T-helper 1 cell (primary cell): ENCODE data around the gene CD80.
"Not testable (repeated sequence)": the region's sequence is repeated elsewhere in the genome, so short reads cannot be mapped to it uniquely, and the experiment has no call there.

Experiments used
- DNase-seq, 5 donors: peaks; one replicate each; pipeline ENCODE4 v3.0.0-alpha.2; 2012 to 2020
- total RNA-seq, 4 donors: gene quantifications; one replicate each; lab custom pipeline; 2026; lab: John Stamatoyannopoulos, UW

Gene CD80, protein sequence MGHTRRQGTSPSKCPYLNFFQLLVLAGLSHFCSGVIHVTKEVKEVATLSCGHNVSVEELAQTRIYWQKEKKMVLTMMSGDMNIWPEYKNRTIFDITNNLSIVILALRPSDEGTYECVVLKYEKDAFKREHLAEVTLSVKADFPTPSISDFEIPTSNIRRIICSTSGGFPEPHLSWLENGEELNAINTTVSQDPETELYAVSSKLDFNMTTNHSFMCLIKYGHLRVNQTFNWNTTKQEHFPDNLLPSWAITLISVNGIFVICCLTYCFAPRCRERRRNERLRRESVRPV
- total RNA-seq, result 1.1 to 2.0 (median 1.3) reads per million in 4 donors

DNA sequence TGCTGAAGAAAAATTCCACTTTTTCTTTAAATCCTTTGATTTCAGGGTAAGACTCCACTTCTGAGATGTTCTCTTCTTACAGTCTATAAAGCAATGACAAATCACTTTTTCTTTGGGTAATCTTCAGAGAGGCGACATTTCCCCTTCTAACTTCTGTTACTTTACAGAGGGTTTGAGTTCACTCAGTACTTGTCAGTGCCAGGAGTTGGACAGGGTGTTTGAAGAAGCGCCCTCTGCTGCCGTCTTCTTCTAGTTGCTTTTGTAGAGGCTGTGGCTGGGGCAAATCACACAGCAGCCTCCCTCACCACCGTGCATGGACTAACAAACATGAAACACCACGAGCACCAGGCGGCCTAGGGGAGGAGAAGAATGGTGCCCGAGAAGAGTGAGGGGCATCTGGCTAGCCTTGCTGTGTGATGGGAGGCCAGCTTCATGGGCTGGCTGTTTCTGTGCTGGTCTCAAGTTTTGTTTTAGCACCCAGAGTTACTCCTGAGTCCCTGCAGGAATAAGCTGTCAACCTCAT, at the start of gene CD80:
Gene CD80 (minus strand): TSS at position 174 of the 523 bp plus-strand sequence. CDS start 1,886 bp downstream, outside the sequence.
- peak in 4 of 5 donors; percentile 18 to 83 (median 28) for DNase-seq

DNA sequence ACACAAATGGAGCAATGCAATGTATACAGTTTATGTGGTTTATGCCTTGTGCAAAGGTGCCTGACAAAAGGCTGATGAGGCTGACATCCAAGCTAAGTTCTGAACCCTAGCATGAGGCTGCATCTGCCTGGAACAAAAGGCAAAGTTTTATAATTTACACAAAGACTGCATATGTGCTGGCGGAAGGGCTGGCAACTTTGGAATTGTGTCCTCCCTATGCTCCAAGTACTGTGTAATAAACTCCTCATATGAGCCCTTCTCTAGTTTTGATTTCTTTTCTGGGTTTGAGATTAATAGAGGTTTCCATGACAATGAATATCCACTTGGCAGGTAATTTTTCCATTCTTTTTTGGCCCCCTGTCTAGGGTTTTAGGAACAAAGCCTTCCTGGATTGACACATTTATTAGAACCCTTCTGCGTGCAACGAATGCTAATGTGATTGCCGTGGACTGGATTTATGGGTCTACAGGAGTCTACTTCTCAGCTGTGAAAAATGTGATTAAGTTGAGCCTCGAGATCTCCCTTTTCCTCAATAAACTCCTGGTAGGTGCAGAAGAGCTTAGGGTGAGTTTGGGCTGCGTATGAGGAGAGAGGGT, 49.1 kb upstream of the CD80 start:
- DNase-seq, result no peak

DNA sequence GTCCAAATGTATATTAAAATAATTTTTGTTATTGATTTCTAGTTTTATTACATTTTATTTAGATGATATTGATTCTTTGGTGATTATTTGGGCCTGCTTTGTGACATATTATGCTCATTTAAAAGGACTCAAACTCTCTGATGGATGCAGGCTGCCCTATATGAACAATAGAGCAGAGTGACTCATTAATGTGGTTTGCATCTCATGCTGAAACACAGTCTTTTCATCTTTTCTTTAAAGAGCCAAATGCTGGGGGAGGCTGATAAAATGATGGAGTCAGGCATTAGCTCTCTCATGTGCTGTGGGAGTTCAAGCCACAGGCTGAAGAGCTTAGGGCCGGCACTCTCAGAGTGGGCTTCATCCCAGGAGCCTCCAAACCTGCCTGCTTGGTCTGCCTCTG, 45.5 kb upstream of the CD80 start:
- DNase-seq, result no peak

DNA sequence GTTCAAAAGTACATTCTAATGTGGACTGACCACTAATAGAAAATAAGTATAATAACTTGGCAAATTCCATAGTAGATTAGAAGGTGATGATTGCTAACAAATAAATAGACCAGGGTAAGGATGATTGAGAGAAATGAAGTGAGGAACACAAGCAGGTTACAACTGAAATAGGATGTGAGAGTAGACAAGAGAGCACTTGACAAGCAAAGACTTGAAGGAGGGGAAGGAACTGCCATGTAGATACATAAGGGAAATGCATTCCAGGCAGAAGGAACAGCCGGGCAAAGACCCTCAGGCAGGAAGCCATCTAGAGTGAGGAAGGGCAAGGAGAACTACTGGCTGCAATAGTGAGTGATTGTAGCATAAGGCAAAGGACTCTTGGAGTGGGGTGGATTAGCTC, 43.3 kb upstream of the CD80 start:
- DNase-seq, result no peak

DNA sequence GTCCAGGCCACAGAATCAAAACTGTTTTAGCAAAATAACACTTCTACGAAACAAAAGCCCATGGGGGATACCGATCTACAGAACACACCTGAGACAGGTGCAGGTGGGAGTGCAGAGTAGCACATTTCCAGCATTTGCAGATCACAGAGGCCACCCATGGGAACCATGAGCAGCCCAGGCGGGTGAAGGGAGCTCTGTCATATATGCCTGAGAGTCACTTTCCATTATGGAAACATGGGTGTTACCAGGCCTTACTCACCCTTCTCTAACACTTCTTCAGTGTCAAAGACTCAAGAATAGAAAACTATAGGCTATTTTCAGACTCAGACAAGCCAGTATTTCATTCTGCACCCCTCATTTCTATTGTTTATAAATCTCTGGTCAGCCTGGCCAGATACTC, 41.7 kb upstream of the CD80 start:
- no peak for DNase-seq

DNA sequence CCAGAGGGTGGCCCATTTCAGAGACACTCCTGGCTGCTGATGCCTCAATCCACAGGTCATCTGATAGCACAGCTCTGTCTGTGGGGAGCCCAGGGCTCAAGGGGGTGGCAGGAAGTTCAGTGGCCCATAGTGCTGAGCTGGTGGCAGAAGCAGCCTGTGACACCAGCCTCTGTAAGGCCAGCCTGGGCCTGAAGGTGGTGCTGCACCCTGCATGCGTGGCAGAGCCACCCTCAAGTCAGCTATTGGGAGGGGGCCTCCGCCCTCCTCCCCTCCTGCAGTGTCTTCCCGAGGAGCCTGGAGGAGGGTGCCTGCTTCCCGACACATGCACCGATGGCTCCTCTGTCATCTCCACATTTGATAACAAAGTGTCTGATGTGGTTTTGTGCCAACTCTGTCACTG, 41.3 kb upstream of the CD80 start:
- peak in 1 of 5 donors; percentile 59 for DNase-seq

DNA sequence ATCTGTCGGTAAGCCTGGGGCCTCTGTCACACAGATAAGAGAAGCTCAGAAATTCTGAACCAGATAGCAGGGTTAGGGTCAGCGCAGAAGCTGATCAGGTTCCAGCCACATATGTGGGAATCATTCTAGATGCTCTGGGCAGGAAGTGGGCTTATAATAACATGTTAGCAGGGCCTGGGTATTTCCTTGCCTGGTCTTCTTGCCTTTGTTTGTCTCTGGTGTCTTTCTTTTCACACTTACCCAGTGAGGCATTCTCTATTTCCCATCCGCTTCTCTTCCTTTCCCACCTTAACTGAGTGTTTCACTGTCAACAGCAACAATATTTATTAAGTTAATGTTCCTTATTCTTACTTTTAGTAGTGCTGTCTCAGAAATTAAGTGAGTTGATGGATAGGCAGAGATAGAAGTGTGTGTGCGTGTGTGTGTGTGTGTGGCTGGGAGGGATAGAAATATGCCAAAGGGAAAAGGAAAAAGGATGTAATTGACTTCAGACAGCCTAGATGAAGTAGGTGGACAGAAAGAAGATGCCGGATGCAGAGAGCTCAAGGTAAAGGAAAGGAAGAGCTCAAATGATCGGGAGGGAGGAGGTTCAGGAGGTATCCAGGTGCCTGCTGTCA, 40.3 kb upstream of the CD80 start:
- DNase-seq, result no peak

DNA sequence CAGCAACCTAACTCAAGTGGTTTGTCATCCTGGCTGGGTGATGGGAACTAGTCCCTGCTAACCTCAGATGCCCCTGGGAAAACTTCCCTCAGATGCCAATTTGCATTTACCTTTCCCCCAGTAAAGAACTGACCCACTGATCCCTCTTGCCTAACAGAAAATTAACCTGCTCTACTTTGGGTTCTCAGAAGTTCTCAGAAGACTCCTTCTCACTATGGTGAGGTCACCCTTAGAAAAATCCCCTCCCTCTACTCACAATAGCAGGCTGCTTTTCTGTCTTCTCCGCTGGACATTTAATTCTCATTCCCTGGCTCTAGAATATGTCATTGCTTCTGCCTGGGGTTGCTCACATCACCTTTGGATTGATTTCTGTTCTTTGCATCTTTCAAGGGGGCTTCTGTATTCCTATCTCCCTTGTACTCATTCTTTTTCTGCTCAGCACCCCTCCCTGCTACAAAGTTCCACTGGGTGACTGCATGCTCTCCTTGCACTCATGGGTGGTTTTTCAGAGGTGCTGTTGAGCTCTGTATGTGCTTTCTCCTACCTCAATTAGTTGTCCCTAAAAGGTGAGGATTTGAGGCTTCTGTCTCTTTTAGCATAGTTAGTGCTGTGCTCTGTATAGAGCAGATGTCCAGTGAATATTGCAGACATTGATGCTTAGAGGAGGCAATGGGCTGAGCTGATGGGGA, 39.1 kb upstream of the CD80 start:
- DNase-seq, result no peak

DNA sequence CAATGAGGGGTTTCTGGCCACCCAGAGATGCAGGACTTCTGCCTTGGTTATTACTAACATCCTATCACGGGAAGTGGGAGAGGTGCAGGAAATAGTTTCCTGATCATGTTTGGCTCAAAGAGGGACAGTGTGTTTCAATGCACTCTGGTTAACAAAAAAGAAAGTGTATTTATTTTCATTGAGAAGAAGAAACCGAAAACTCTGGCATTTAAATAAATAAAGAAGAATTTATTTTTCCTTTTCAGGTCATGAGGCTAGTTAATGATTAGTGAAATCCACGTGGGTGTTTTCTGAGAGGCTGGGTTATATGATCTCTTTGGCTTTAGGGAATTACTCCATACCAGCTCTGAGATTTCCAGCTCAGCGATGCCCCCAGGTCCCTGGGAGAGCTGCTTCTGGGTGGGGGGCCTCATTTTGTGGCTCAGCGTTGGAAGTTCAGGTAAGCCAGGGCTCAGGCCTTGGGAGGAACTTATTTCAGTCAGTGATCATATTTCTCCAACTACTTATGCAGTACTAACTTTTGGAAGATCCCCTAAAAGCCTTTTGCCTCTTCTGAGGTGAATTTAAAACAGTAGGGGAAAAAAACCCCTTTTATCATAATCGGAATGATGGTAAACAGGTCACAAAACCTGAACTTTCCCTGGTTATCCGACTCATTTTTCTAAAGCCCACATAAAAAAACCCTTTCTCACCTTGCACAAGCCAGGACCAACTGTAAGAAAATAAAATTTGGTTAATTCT, 38.3 kb upstream of the CD80 start, which contains the start of gene PLA1A:
Gene PLA1A (plus strand): TSS at position 338 of the 741 bp plus-strand sequence. CDS start 29 bp downstream, at position 367.
- DNase-seq, result no peak

DNA sequence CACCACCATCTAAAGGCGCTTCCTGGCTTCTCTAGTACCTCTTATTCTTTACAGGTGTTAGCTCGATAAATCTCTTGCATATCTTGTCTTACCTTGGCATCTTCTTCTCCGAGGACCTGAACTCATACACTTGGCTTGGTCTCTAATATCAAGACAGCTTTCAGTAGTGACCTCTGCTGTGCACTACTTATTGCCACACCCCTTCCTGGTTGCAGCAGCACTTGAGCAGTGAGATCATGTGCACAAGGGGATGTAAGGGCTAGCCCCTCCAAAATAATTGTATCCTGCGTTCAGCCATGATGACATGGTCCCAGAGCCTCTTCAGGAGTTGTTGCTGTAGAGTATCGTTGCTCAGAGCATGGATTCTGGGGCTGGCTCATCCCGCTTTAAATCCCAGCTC, 37.0 kb upstream of the CD80 start:
- DNase-seq, result no peak

DNA sequence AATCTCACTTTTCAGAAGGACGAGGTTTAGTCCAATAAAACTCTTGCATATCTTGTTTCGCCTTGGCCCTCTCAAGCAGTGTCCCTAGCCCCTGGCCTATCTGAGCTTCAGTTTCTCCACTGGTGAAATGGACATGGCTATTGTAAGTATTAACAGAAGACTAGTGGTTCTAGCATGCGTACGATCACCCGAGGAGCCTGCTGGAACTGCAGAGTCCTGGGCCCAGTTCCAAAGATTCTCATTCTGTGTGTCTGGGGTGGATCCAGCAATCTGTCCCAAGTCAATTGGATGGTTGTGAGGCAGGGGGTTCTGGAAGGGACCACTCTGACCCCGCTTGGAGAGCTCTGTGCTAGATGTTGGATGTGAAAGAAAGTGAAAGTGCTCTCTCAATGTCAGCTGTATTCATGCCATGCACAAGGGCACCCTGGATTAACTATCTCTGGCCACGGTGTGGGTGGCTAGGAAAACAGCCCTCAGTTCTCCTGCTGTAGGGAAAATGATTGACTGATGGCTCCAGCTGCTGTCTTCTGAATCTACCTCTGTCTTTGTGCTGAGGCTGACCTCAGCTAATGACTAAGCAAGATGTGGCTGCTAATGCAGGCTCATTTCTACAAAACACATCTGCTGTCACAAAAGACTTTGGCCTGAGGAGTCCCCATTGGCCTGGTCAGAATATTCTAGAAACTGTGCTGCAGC, 36.4 kb upstream of the CD80 start:
- no peak for DNase-seq

DNA sequence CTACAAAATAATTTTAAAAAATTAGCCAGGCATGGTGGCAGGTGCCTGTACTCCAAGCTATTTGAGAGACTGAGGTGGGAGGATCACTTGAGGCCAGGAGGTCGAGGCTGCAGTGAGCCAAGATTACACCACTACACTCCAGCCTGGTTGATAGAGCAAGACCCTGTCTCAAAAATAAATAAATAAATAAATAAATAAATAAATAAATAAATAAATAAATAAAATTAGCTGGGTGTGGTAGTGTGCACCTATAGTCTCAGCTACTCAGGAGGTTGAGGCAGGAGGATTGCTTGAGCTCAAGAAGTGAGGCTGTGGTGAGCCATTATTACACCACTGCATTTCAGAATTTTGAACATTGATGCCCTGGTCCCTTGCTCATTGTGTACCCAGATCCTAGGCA, 35.5 kb upstream of the CD80 start:
- not testable (repeated sequence) for DNase-seq

DNA sequence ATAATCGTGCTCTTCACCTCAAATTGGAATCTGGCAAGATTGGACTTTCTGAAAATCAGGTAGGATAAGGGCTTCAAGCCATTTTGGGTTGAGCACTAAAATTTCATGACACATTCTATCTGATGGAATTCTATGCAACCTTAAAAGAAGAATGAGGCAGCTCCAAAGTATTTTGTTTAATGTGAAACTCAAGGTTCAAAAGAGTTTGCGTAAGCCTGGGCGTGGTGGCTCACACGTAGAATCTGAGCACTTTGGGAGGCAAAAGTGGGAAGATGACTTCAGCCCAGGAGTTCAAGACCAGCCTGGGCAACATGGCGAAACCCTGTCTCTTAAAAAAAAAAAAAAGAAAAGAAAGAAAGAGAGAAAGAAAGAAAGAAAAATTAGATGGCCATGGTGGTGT, 34.7 kb upstream of the CD80 start:
- DNase-seq, result no peak

DNA sequence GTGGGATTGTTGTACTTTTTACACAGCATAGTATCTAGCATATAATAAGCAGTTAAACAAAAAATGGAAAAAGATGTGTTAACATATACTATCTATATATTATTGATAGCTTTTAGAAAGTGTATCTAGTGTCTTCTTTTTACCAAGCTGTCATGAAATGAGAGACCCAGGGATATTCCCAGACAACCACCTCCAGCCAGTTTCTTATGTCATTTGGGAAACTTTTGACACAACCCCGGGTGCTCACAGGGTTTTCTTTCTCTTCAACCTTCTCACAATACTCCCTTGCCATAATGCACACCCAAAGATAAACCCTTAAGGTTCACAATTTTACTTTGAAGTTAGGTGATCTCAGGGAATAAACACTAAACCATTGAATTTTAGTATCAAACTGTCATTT, 33.4 kb upstream of the CD80 start:
- DNase-seq, result no peak

DNA sequence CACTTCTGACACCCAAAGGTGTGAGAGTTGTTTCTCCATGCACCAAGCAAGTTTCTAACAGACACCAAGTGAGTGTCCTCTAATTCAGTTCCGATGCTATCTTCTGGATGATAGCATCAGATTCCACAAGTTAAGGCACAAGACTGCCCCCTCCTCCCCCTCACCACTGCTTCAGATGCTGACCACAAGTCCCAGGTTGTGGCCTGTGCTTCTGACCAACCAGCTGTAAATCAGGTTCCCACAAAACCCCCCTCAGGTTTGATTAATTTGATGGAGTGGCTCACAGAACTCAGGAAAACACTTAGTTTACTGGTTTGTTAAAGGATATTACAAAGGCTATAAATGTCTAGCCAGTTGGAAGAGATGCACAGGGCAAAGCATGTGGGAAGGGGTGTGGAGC, 31.3 kb upstream of the CD80 start:
- no peak for DNase-seq

DNA sequence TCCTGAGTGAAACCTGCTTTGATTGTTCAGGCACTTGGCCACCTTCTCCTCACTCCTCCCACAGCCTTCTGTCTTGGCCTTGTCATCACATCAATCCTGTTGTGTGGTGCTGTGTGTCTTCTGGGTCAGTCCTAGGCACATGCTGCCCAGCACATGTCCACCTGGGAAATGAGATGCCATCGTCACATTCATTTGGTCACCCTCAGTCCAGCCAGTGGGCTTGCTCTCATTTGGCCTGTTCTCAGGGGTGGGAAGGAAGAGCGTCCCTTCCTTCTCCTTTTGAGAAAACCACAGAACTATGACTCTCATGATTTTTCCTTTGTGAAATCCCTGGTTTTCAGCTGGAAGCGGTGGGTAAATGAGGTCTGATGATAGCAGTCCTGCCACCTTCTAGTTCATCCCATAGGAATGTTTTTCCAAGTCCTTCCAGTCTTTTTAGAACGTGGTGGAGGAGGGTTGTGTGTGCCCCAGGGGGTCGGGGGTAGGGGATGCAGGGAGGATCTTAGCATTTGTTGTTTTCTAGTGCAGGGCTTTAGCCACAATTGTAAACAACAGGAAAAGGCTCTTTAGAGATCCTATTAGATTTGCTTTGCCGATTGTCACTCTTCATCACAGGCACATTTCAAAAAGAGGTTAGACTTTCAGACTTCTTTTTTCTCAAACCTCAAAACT, 29.8 kb upstream of the CD80 start:
- no peak for DNase-seq

DNA sequence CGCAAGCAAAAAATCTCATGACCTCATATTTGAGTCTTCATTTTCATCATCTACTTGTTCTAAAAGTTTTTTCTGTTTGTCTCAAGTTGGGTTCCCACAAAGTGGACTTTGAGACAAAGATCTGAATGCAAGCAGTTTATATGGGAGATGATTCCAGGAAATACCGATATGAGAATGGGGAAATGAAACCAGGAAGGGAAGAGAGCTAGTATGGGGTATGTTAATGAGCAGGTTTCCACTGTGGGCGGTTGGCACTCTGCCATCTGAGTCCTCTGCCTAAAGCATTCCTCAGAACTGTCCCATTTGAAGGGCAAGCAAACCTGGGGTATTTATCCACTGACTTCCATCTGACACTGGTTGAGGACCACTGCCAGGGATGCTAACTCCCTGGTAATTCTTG, 28.7 kb upstream of the CD80 start:
- DNase-seq, result no peak

DNA sequence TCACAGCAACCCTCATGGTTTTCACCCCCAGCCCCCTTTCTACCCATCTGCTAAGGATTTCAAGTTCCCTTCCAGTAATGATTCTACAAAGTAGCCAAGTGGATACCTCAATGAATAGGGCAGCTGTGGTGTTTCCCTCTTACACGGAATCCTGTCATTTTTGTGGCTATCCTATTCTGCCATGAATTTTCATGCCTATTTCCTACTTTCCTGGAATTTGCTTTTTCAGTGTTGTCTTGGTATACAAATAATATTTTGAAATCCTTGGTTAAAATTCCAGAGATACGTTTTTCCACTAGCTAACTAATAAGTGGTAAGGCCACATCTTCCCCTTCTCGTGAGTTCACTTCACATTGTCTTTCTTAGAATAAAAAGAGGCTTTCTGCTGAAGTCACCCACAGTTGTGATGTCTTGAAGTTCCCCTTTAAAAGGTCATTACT, 27.3 kb upstream of the CD80 start:
- DNase-seq, result no peak

DNA sequence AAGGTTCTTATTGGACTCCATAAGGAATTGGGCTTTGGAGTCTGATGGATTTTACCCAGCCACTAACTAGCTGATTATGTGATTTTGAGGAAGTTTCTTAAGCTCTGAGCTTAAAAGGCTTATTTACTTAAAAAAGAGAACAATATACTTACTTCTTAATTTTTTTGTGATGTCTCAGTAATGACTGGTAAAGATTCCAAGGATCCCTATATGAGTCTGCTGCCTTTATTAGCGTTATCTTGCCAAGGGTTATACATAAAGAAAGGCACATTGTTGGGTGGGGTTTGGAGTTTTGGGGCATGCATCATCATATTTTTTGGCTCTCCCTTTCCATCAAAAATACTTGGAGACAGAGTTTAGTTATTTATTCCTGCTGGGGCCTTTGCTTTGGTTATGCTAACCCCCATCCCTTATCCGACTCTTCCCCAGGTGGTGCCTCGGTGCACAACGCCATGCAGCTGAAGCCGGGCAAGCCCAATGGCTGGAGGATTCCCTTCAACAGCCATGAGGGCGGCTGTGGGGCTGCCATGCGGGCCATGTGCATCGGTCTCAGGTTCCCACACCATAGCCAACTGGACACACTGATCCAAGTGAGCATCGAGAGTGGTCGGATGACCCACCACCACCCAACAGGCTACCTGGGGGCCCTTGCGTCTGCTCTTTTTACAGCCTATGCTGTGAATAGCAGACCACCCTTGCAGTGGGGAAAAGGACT, 26.6 kb upstream of the CD80 start:
- DNase-seq, result no peak

DNA sequence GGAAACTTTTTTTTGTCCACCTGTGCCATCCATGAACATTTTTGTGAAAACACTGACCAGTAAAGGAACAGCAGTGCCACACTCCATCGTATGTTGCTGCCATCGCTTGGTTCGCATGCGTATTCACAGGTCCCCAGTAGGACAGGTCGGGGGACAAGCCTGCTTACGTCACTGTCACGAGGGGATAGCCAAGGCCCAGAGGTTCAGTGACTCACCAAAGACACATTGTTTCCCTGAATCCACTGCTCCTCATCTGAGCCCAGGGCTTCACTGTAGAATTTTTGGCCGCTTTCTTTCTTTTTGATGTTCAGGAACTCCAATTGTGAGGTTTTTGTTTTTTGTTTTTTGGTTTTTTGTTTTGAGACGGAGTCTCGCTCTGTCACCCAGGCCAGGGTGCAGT, 25.8 kb upstream of the CD80 start:
- DNase-seq, result no peak

DNA sequence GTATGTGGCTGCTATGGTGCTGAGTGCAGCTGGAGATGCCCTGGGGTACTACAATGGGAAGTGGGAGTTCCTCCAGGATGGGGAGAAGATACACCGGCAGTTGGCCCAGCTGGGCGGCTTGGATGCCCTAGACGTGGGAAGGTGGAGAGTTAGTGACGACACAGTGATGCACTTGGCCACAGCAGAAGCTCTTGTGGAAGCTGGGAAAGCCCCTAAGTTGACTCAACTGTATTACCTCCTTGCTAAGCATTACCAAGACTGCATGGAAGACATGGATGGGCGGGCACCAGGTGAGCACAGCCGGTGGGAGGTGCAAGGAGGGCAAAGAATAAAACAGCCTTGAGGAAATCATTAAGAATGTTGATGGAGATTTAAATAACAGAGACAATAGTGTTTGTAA, 22.8 kb upstream of the CD80 start:
- peak in 1 of 5 donors; percentile 45 for DNase-seq
